Parathyroid adenoma (tissue), 2 donors: ENCODE measurements around the gene ARNT2.

Experiments
- H2AFZ ChIP-seq: fragments of 300-600 bp; sonication (generic); one replicate; pipeline ENCODE4 v1.7.0; 2017; ENCODE audit warnings: antibody characterized with exemption, mild to moderate bottlenecking
- H3K27ac ChIP-seq: fragments of 300-600 bp; sonication (generic); one replicate; pipeline ENCODE4 v1.7.0; 2017
- H3K27me3 ChIP-seq: fragments of 300-600 bp; sonication (generic); one replicate; pipeline ENCODE4 v1.7.0; 2017; ENCODE audit warnings: low read length; ENCODE audit not compliant: control insufficient read depth, insufficient read depth
- H3K36me3 ChIP-seq: fragments of 300-600 bp; sonication (generic); one replicate; pipeline ENCODE4 v1.7.0; 2017; ENCODE audit warnings: low read length; ENCODE audit not compliant: control insufficient read depth, insufficient read depth
- H3K4me1 ChIP-seq: fragments of 300-600 bp; sonication (generic); one replicate; pipeline ENCODE4 v1.7.0; 2017; ENCODE audit warnings: control low read depth
- H3K4me2 ChIP-seq: fragments of 300-600 bp; sonication (generic); one replicate; pipeline ENCODE4 v1.7.0; 2017; ENCODE audit warnings: low read length
- H3K4me3 ChIP-seq: fragments of 300-600 bp; sonication (generic); one replicate; pipeline ENCODE4 v1.7.0; 2017; ENCODE audit warnings: low read depth, low read length
- H3K79me2 ChIP-seq: fragments of 300-600 bp; sonication (generic); one replicate; pipeline ENCODE4 v1.7.0; 2017; ENCODE audit warnings: control low read depth
- H3K9ac ChIP-seq: fragments of 300-600 bp; sonication (generic); one replicate; pipeline ENCODE4 v1.7.0; 2017; ENCODE audit warnings: mild to moderate bottlenecking
- H3K9me3 ChIP-seq: fragments of 300-600 bp; sonication (generic); one replicate; pipeline ENCODE4 v1.7.0; 2017; ENCODE audit warnings: low read length; ENCODE audit not compliant: control insufficient read depth
- CTCF ChIP-seq: fragments of 300-600 bp; sonication (generic); IDR thresholded peaks from one replicate; pipeline ENCODE4 v1.7.0; 2017; ENCODE audit warnings: antibody characterized with exemption, mild to moderate bottlenecking
- donor health status: primary hyperparathyroidism.

ARNT2 gene

GRCh38 chr15:80475572-80475971, 71.4 kb downstream of the ARNT2 start:
- no peak for TF ChIP-seq CTCF
- Histone ChIP-seq H3K4me3 (no peak overlapping the region), H3K9me3 (no peaks in the 10 kb centered on the region), H3K79me2 (no peaks in the 10 kb centered on the region), H3K4me1 (no peaks in the 10 kb centered on the region), H3K27me3 (no peaks in the 10 kb centered on the region), H3K36me3 (no peaks in the 10 kb centered on the region), H2AFZ (no peak overlapping the region), H3K27ac (no peak overlapping the region), H3K4me2 (no peak overlapping the region), H3K9ac (no peak overlapping the region)

GRCh38 chr15:80476036-80476435, 71.9 kb downstream of the ARNT2 start:
- Histone ChIP-seq H3K4me1 (no peaks in the 10 kb centered on the region), H3K9ac (no peak overlapping the region), H3K36me3 (no peaks in the 10 kb centered on the region), H3K79me2 (no peaks in the 10 kb centered on the region), H3K9me3 (no peaks in the 10 kb centered on the region), H3K4me2 (no peak overlapping the region), H2AFZ (no peak overlapping the region), H3K4me3 (no peak overlapping the region), H3K27ac (no peak overlapping the region), H3K27me3 (no peaks in the 10 kb centered on the region)
- TF ChIP-seq CTCF, result no peak

- Histone ChIP-seq H2AFZ (no peak overlapping the region), H3K9me3 (no peaks in the 10 kb centered on the region), H3K79me2 (no peaks in the 10 kb centered on the region), H3K4me1 (no peaks in the 10 kb centered on the region), H3K27ac (no peak overlapping the region), H3K36me3 (no peaks in the 10 kb centered on the region), H3K27me3 (no peaks in the 10 kb centered on the region), H3K4me3 (no peak overlapping the region), H3K9ac (no peak overlapping the region), H3K4me2 (no peak overlapping the region)
- no peak for TF ChIP-seq CTCF
These were observed 73.9 kb downstream of the ARNT2 start for GRCh38 chr15:80478075-80478474.

- H3K4me2 ChIP-seq, result no peak overlapping the region
- no peak overlapping the region for H3K27ac ChIP-seq
- H2AFZ ChIP-seq, result no peak overlapping the region
- no peaks in the 10 kb centered on the region for H3K4me1 ChIP-seq
- no peaks in the 10 kb centered on the region for H3K36me3 ChIP-seq
- H3K27me3 ChIP-seq, result no peaks in the 10 kb centered on the region
- no peak overlapping the region for H3K9ac ChIP-seq
- no peak overlapping the region for H3K4me3 ChIP-seq
- TF ChIP-seq CTCF, result no peak
- H3K79me2 ChIP-seq, result no peaks in the 10 kb centered on the region
- no peaks in the 10 kb centered on the region for H3K9me3 ChIP-seq
These were observed 75.0 kb downstream of the ARNT2 start for GRCh38 chr15:80479191-80479590.

- Histone ChIP-seq H3K27ac (no peak overlapping the region), H3K4me2 (no peak overlapping the region), H3K79me2 (no peaks in the 10 kb centered on the region), H3K36me3 (no peaks in the 10 kb centered on the region), H2AFZ (no peak overlapping the region), H3K9me3 (no peaks in the 10 kb centered on the region), H3K27me3 (no peaks in the 10 kb centered on the region), H3K9ac (no peak overlapping the region), H3K4me3 (no peak overlapping the region), H3K4me1 (no peaks in the 10 kb centered on the region)
- TF ChIP-seq CTCF, result no peak
These were observed 76.1 kb downstream of the ARNT2 start for GRCh38 chr15:80480171-80480811.
